ENCODE measurements around the gene CALCOCO1.

GRCh38 chr12:53756300-53757100 lies 29.2 kb upstream of the CALCOCO1 start:
- TF ChIP-seq SP1 (IDR thresholded peaks at IDR 0.05; ENCODE audit: low read depth, low read length) (no peak), MAFK (IDR thresholded peaks at IDR 0.05; ENCODE audit: low read depth, low read length) (no peak), CTCF (IDR thresholded peaks at IDR 0.05; ENCODE audit: control extremely low read depth in 1 of 3, insufficient read depth in 1 of 3, low read depth in 1 of 3, low read length in 3 of 3) (no peak), CBX5 (IDR thresholded peaks at IDR 0.05; ENCODE audit: low read depth, low read length) (no peak), SIX5 (IDR thresholded peaks at IDR 0.05; ENCODE audit: low read depth, low read length) (no peak), EP300 (IDR thresholded peaks at IDR 0.05; ENCODE audit: borderline replicate concordance in 1 of 2, low read depth in 2 of 2, low read length in 2 of 2) (no peak), ZNF274 (IDR thresholded peaks at IDR 0.05; ENCODE audit: borderline replicate concordance, extremely low read depth, low read length) (no peak), PHF8 (conservative IDR thresholded peaks at IDR 0.05; ENCODE audit: low read depth, low read length) (no peak), RAD21 (IDR thresholded peaks at IDR 0.05 in 1 of 2, conservative IDR thresholded peaks at IDR 0.05 in 1 of 2; ENCODE audit: low read depth in 2 of 2, low read length in 2 of 2) (no peak), POLR2A (IDR thresholded peaks at IDR 0.05; ENCODE audit: control extremely low read depth in 1 of 2, low read depth in 2 of 2, low read length in 2 of 2) (no peak), KDM1A (IDR thresholded peaks at IDR 0.05; ENCODE audit: borderline replicate concordance, low read length) (no peak)
- TF ChIP-seq, protein P1, sequence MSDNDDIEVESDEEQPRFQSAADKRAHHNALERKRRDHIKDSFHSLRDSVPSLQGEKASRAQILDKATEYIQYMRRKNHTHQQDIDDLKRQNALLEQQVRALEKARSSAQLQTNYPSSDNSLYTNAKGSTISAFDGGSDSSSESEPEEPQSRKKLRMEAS (IDR thresholded peaks at IDR 0.05) = no peak
